ENCODE measurements around the gene SLC20A1. TPM values are rescaled to one million over a fixed set of nuclear protein-coding genes. Genes with fewer than 3 reads are reported as not detected.

The SLC20A1 gene, protein sequence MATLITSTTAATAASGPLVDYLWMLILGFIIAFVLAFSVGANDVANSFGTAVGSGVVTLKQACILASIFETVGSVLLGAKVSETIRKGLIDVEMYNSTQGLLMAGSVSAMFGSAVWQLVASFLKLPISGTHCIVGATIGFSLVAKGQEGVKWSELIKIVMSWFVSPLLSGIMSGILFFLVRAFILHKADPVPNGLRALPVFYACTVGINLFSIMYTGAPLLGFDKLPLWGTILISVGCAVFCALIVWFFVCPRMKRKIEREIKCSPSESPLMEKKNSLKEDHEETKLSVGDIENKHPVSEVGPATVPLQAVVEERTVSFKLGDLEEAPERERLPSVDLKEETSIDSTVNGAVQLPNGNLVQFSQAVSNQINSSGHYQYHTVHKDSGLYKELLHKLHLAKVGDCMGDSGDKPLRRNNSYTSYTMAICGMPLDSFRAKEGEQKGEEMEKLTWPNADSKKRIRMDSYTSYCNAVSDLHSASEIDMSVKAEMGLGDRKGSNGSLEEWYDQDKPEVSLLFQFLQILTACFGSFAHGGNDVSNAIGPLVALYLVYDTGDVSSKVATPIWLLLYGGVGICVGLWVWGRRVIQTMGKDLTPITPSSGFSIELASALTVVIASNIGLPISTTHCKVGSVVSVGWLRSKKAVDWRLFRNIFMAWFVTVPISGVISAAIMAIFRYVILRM
- 100 to 1,000 TPM in 2 of 5 donors, 10 to 100 TPM in 3; 65.8 to 135 (median 83.0) TPM for total RNA-seq
- total RNA-seq (2013) = 116 TPM
- 88.4 to 291 (median 138) reads per million in 29 experiments for total RNA-seq

DNA sequence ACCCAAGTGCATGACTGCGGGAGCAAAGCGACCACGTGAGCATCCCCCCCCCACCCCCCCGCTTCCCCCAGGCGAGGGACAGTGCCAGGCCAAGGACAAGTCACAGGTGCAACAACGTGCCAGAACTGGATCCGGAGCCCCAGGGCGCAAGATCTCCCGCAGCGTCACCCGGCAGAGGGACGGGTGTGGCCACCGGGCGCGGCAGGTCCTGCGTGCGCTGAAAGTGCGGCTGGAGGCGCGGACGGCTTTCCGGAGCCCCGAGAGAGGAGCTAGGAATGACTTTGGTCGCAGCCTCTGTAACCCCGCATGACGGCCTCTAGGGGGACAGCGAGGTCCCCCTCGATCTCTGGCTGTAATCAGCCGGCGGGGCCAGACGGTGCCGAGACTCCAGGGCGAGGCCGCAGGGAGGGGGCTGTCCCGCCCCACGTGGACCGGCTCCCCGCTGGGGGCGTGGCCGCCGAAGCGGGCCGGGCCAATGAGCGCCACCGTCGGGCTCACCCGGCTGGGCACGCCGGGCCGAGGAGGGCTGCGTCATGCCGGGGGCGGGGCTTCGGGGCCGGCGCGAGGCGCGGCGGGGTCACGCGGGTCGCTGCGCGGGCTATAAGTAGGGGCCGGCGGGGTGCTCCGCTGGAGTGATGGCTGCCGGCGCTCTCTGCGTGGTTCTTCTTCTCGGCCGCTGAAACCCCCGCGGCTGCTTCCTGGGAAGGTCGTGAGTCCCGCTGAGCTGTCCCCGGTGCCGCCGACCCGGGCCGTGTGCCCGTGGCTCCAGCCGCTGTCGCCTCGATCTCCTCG lies at the start of gene SLC20A1:
Gene SLC20A1 (plus strand): TSS at position 630 of the 792 bp plus-strand sequence. CDS start 890 bp downstream, outside the sequence.
- no peaks in the 10 kb centered on the region for H3K27me3 Mint-ChIP-seq
- peak within 1 kb of the TSS; percentile 86 to 91 for H3K27ac Mint-ChIP-seq
- peaks cover 25 to 31% of the 10 kb centered on the region in 2 experiments for H3K4me1 ChIP-seq (ENCODE audit: control insufficient read depth in 1 of 2, extremely low read depth in 1 of 2, insufficient read depth in 2 of 2, low read length in 2 of 2)
- H3K4me1 Mint-ChIP-seq = peaks cover 51 to 59% (median 52%) of the 10 kb centered on the region in 3 donors
- ATAC-seq (replicated peaks in 1 of 4) = peak; percentile 92 to 96 (median 92)
- H3K36me3 ChIP-seq (ENCODE audit: control insufficient read depth in 2 of 2, extremely low read depth in 1 of 2, insufficient read depth in 1 of 2, low read length in 1 of 2) = peaks cover 0 to 27% of the 10 kb centered on the region in 2 donors
- ChIA-PET POLR2A (interaction anchor here (0.6 to 1.7 kb wide), 13 partner anchors 8 to 1435 kb away, joined by 3 to 6 read pairs (median 3); no protein-coding TSS in a partner anchor), CTCF (interaction anchor here (0.6 to 4.6 kb wide), 13 partner anchors 8 to 385 kb away, joined by 3 to 26 read pairs (median 4); no protein-coding TSS in a partner anchor)
- peaks cover 36% of the 10 kb centered on the region for H3K36me3 Mint-ChIP-seq
- no peaks in the 10 kb centered on the region for H3K9me3 Mint-ChIP-seq
- no peaks in the 10 kb centered on the region for H3K27me3 ChIP-seq (replicated peaks in 1 of 2; ENCODE audit: control insufficient read depth in 2 of 2, extremely low read depth in 1 of 2, insufficient read depth in 2 of 2, low read length in 1 of 2)
- under 1% methylated on average over 85 of the region's 87 CpGs for WGBS (ENCODE audit: insufficient coverage)
- peak within 1 kb of the TSS; percentile 75 to 90 for H3K4me3 ChIP-seq (ENCODE audit: control insufficient read depth in 1 of 2, extremely low read depth in 1 of 2, low read length in 1 of 2)
- H3K27ac ChIP-seq (ENCODE audit: low read length) = peak within 1 kb of the TSS; percentile 75
- no peaks in the 10 kb centered on the region for H3K9me3 ChIP-seq
- DNase-seq = peak; percentile 92 to 99 (median 97)
- H3K4me3 Mint-ChIP-seq = peak within 1 kb of the TSS; percentile 85 to 92 (median 88)

DNA sequence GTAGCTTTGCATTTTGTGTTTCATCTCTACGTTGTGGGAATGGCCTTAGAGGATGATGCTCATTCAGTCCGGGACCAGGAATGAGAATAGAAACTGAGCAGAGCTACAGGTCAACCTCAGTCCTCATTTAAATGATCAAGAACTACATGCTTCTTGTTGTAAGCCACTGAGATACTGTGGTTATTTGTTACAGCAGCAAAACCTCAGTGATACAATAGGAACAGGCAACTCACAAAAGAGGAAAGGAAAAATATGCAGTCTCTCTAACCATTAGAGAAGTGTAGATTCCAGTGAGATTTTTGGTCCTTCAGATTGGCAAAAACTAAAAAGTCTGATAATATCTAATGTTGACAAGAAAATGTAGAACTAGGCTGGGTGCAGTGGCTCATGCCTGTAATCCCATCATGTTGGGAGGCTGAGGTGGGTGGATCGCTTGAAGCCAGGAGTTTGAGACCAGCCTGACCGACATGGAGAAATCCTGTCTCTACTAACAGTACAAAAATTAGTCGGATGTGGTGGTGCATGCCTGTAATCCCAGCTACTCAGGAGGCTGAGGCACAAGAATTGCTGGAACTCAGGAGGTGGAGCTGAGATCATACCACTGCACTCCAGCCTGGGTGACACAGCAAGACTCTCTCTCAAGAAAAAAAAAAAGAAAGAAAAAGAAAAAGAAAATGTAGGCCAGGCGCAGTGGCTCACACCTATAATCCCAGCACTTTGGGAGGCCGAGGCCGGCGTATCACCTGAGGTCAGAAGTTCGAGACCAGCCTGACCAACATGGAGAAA lies 48.0 kb upstream of the SLC20A1 start:
- Histone ChIP-seq H3K4me3 (ENCODE audit: control insufficient read depth in 1 of 2, extremely low read depth in 1 of 2, low read length in 1 of 2) (no peak overlapping the region), H3K9me3 (no peaks in the 10 kb centered on the region), H3K27ac (ENCODE audit: low read length) (no peak overlapping the region), H3K27me3 (replicated peaks in 1 of 2; ENCODE audit: control insufficient read depth in 2 of 2, extremely low read depth in 1 of 2, insufficient read depth in 2 of 2, low read length in 1 of 2) (no peaks in the 10 kb centered on the region), H3K36me3 (ENCODE audit: control insufficient read depth in 2 of 2, extremely low read depth in 1 of 2, insufficient read depth in 1 of 2, low read length in 1 of 2) (peaks cover 0 to 3% of the 10 kb centered on the region in 2 donors), H3K4me1 (ENCODE audit: control insufficient read depth in 1 of 2, extremely low read depth in 1 of 2, insufficient read depth in 2 of 2, low read length in 2 of 2) (peaks cover 0 to 5% of the 10 kb centered on the region in 2 experiments)
- Mint-ChIP-seq H3K27me3 (no peaks in the 10 kb centered on the region), H3K4me3 (no peak overlapping the region), H3K36me3 (peaks cover 12% of the 10 kb centered on the region), H3K27ac (no peak overlapping the region), H3K9me3 (no peaks in the 10 kb centered on the region), H3K4me1 (peaks cover 0 to 5% (median 4%) of the 10 kb centered on the region in 3 donors)
- ATAC-seq (replicated peaks in 1 of 4) = no peak
- POLR2A ChIA-PET = interaction anchor here in 1 of 2 donors (0.7 kb wide), 1 partner anchor 252 kb away, joined by 3 read pairs; no protein-coding TSS in a partner anchor
- CTCF ChIA-PET = interaction anchor here in 1 of 2 donors (0.8 to 4.3 kb wide), 2 partner anchors 25 to 129 kb away, joined by 8 to 38 read pairs; no protein-coding TSS in a partner anchor
- DNase-seq = no peak
- WGBS (ENCODE audit: insufficient coverage) = 100% methylated on average over 2 of the region's 10 CpGs

DNA sequence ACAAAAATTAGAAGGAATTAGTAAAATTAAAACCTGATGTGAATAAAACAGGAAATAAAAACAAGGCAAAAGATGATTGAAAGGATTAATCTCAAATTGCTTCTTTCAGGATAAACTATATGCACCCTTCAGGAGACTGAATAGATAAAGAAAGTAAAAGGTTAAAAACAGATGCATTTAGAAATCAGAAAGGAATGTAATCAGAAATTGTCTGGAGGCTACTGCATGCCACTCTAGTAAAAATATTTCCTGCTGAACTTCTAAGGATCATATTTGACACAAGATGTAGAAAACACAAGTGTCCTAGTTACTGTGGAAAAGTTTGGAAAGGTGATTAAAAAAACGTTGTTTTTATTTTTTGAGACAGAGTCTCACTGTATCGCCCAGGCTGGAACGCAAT lies 45.1 kb upstream of the SLC20A1 start:
- no peak overlapping the region for H3K4me3 ChIP-seq (ENCODE audit: control insufficient read depth in 1 of 2, extremely low read depth in 1 of 2, low read length in 1 of 2)
- Mint-ChIP-seq H3K36me3 (no peaks in the 10 kb centered on the region), H3K27ac (no peak overlapping the region), H3K4me1 (peaks cover 0 to 5% (median 4%) of the 10 kb centered on the region in 3 donors), H3K4me3 (no peak overlapping the region), H3K9me3 (no peaks in the 10 kb centered on the region), H3K27me3 (no peaks in the 10 kb centered on the region)
- no peak for ATAC-seq (replicated peaks in 1 of 4)
- DNase-seq = no peak
- ChIA-PET CTCF (interaction anchor here (0.6 to 4.3 kb wide), 11 partner anchors 13 to 285 kb away, joined by 3 to 38 read pairs (median 4); no protein-coding TSS in a partner anchor), POLR2A (interaction anchor here in 1 of 2 donors (0.6 kb wide), 1 partner anchor 131 kb away, joined by 5 read pairs; no protein-coding TSS in a partner anchor)
- WGBS (ENCODE audit: insufficient coverage) = 90% methylated on average over 2 of the region's 3 CpGs
- H3K27ac ChIP-seq (ENCODE audit: low read length) = no peak overlapping the region
- no peaks in the 10 kb centered on the region for H3K36me3 ChIP-seq (ENCODE audit: control insufficient read depth in 2 of 2, extremely low read depth in 1 of 2, insufficient read depth in 1 of 2, low read length in 1 of 2)
- H3K27me3 ChIP-seq (replicated peaks in 1 of 2; ENCODE audit: control insufficient read depth in 2 of 2, extremely low read depth in 1 of 2, insufficient read depth in 2 of 2, low read length in 1 of 2) = no peaks in the 10 kb centered on the region
- no peaks in the 10 kb centered on the region for H3K9me3 ChIP-seq
- peaks cover 0 to 5% of the 10 kb centered on the region in 2 experiments for H3K4me1 ChIP-seq (ENCODE audit: control insufficient read depth in 1 of 2, extremely low read depth in 1 of 2, insufficient read depth in 2 of 2, low read length in 2 of 2)

DNA sequence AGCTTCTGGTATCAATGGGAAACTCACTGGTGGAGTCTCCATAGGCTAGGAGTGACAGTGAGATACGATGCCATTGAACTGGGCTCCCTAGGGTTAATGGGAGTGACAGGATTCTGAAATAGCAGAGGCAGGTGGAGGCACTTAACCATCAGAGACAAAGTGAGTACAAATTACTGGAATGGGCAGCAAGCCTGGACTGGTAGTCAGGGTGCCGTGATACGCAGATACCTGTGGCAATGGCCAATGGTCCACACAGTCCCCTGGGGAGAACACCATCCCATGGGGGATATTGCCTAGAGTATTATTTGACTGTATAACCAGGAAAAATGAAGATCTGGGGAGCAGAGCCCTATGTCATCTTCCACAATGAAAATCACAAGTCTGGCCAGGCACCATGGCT lies 44.0 kb upstream of the SLC20A1 start:
- no peak for DNase-seq
- no peaks in the 10 kb centered on the region for H3K27me3 ChIP-seq (replicated peaks in 1 of 2; ENCODE audit: control insufficient read depth in 2 of 2, extremely low read depth in 1 of 2, insufficient read depth in 2 of 2, low read length in 1 of 2)
- peaks cover 0 to 5% (median 4%) of the 10 kb centered on the region in 3 donors for H3K4me1 Mint-ChIP-seq
- no peaks in the 10 kb centered on the region for H3K9me3 ChIP-seq
- H3K4me3 ChIP-seq (ENCODE audit: control insufficient read depth in 1 of 2, extremely low read depth in 1 of 2, low read length in 1 of 2) = no peak overlapping the region
- ChIA-PET CTCF (interaction anchor here (0.7 to 4.3 kb wide), 7 partner anchors 9 to 125 kb away, joined by 3 to 38 read pairs (median 5); no protein-coding TSS in a partner anchor), POLR2A (interaction anchor here in 1 of 2 donors (0.7 kb wide), 1 partner anchor 150 kb away, joined by 4 read pairs; no protein-coding TSS in a partner anchor)
- no peaks in the 10 kb centered on the region for H3K9me3 Mint-ChIP-seq
- H3K36me3 ChIP-seq (ENCODE audit: control insufficient read depth in 2 of 2, extremely low read depth in 1 of 2, insufficient read depth in 1 of 2, low read length in 1 of 2) = no peaks in the 10 kb centered on the region
- no peak overlapping the region for H3K27ac Mint-ChIP-seq
- H3K4me3 Mint-ChIP-seq = no peak overlapping the region
- H3K27ac ChIP-seq (ENCODE audit: low read length) = no peak overlapping the region
- H3K36me3 Mint-ChIP-seq = no peaks in the 10 kb centered on the region
- WGBS (ENCODE audit: insufficient coverage) = 100% methylated on average over 3 of the region's 3 CpGs
- H3K27me3 Mint-ChIP-seq = no peaks in the 10 kb centered on the region
- peaks cover 0 to 5% of the 10 kb centered on the region in 2 experiments for H3K4me1 ChIP-seq (ENCODE audit: control insufficient read depth in 1 of 2, extremely low read depth in 1 of 2, insufficient read depth in 2 of 2, low read length in 2 of 2)
- no peak for ATAC-seq (replicated peaks in 1 of 4)

DNA sequence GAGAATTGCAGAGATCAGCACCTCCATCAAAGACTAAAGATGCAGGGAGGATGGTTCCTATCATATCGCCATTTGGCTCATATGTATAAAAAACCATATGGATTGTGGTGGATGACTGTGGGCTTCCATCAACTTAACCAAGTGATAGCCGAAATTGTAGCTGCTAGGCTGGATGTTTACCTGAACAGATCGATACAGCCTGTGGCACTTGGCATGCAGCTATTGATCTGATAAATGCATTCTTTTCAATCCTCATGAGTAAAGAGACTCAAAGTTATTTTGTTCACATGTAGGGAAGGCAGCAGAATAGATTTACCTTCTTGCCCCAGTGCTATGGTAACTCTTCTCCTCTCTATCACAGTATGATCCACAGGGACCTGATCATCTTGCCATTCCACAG lies 42.8 kb upstream of the SLC20A1 start:
- no peaks in the 10 kb centered on the region for H3K27me3 ChIP-seq (replicated peaks in 1 of 2; ENCODE audit: control insufficient read depth in 2 of 2, extremely low read depth in 1 of 2, insufficient read depth in 2 of 2, low read length in 1 of 2)
- H3K4me3 ChIP-seq (ENCODE audit: control insufficient read depth in 1 of 2, extremely low read depth in 1 of 2, low read length in 1 of 2) = no peak overlapping the region
- H3K36me3 ChIP-seq (ENCODE audit: control insufficient read depth in 2 of 2, extremely low read depth in 1 of 2, insufficient read depth in 1 of 2, low read length in 1 of 2) = no peaks in the 10 kb centered on the region
- Mint-ChIP-seq H3K4me1 (peaks cover 0 to 5% (median 4%) of the 10 kb centered on the region in 3 donors), H3K27me3 (no peaks in the 10 kb centered on the region), H3K9me3 (no peaks in the 10 kb centered on the region), H3K27ac (no peak overlapping the region), H3K4me3 (no peak overlapping the region), H3K36me3 (no peaks in the 10 kb centered on the region)
- DNase-seq (no peak), ATAC-seq (replicated peaks in 1 of 4) (no peak)
- ChIA-PET CTCF (interaction anchor here (0.9 to 1.0 kb wide), 2 partner anchors 10 to 90 kb away, joined by 3 read pairs; no protein-coding TSS in a partner anchor), POLR2A (no interaction called here)
- peaks cover 0 to 5% of the 10 kb centered on the region in 2 experiments for H3K4me1 ChIP-seq (ENCODE audit: control insufficient read depth in 1 of 2, extremely low read depth in 1 of 2, insufficient read depth in 2 of 2, low read length in 2 of 2)
- H3K27ac ChIP-seq (ENCODE audit: low read length) = no peak overlapping the region
- 100% methylated on average over 2 of the region's 3 CpGs for WGBS (ENCODE audit: insufficient coverage)
- H3K9me3 ChIP-seq = no peaks in the 10 kb centered on the region

Data from T-cell (primary cell).